Endothelial cell of umbilical vein (primary cell): ENCODE data around the gene PCNT.

Experiments
- CTCF ChIP-seq, 2 donors: IDR thresholded peaks; 1 replicate in 1 of 2; 2 replicates in 1 of 2; pipeline ENCODE4 v1.5.1; 2011; ENCODE audit warnings: low read length in 2 of 2, mild to moderate bottlenecking in 2 of 2, moderate library complexity in 2 of 2, control low read depth in 1 of 2, inconsistent platforms in 1 of 2, low read depth in 1 of 2; ENCODE audit not compliant: insufficient read depth in 1 of 2; ENCODE audit errors: extremely low read depth in 1 of 2
- EZH2 ChIP-seq: IDR thresholded peaks from 2 replicates; pipeline ENCODE4 v1.6.1; 2012; ENCODE audit warnings: borderline replicate concordance, low read depth, mild to moderate bottlenecking, moderate library complexity, low read length, inconsistent platforms; ENCODE audit not compliant: severe bottlenecking
- FOS ChIP-seq: IDR thresholded peaks from 2 replicates; pipeline ENCODE4 v1.6.1; 2011; ENCODE audit warnings: mild to moderate bottlenecking, low read length, moderate library complexity, borderline replicate concordance; ENCODE audit not compliant: insufficient read depth
- GATA2 ChIP-seq: IDR thresholded peaks from 2 replicates; pipeline ENCODE4 v1.7.0; 2011; ENCODE audit warnings: low read depth, mild to moderate bottlenecking, moderate library complexity, mixed read lengths, low read length; ENCODE audit not compliant: insufficient read length, insufficient read depth
- JUN ChIP-seq: IDR thresholded peaks from 2 replicates; pipeline ENCODE4 v1.6.1; 2011; ENCODE audit warnings: borderline replicate concordance, low read depth; ENCODE audit not compliant: insufficient read length, insufficient read depth
- POLR2A ChIP-seq: IDR thresholded peaks from 2 replicates; pipeline ENCODE4 v1.6.1; 2012; ENCODE audit warnings: low read depth, mild to moderate bottlenecking, control low read depth, low read length
- POLR2AphosphoS5 ChIP-seq: IDR thresholded peaks from 2 replicates; pipeline ENCODE4 v1.6.1; 2012; ENCODE audit warnings: low read depth, mild to moderate bottlenecking, control low read depth, low read length, moderate library complexity; ENCODE audit not compliant: insufficient read depth

GRCh38 chr21:46459356-46460112 lies 135.6 kb downstream of the PCNT start:
- TF ChIP-seq CTCF (IDR thresholded peaks at IDR 0.05; ENCODE audit: extremely low read depth in 1 of 2, insufficient read depth in 1 of 2, low read depth in 1 of 2, low read length in 2 of 2), result no peak
- TF ChIP-seq POLR2A, result no peak
- no peak for TF ChIP-seq FOS
- TF ChIP-seq POLR2AphosphoS5, result no peak
- TF ChIP-seq JUN, result no peak
- no peak for TF ChIP-seq EZH2
- no peak for TF ChIP-seq GATA2
